GM19238 (cell line): ENCODE data around the gene PAK4.
"Not testable (repeated sequence)": the region's sequence is repeated elsewhere in the genome, so short reads cannot be mapped to it uniquely, and the experiment has no call there.

Source experiments
- DNase-seq: peaks from one replicate; pipeline ENCODE4 v3.0.0; 2011; ENCODE audit warnings: low spot score; ENCODE audit not compliant: insufficient read length

Gene PAK4

GRCh38 chr19:39100500-39101166 lies 25.0 kb upstream of the PAK4 start:
- DNase-seq: no peak

GRCh38 chr19:39103151-39103550 lies 22.4 kb upstream of the PAK4 start:
- DNase-seq: no peak

- DNase-seq: no peak
Observed at GRCh38 chr19:39104186-39104596, 21.4 kb upstream of the PAK4 start.

- no peak for DNase-seq
Observed at GRCh38 chr19:39106194-39106593, 19.4 kb upstream of the PAK4 start.

GRCh38 chr19:39109641-39110040 lies 15.9 kb upstream of the PAK4 start:
- no peak for DNase-seq

- peak; percentile 67 for DNase-seq
Observed at GRCh38 chr19:39110263-39110967, 15.2 kb upstream of the PAK4 start.

- DNase-seq: no peak
Observed at GRCh38 chr19:39111593-39112199, 13.9 kb upstream of the PAK4 start.

GRCh38 chr19:39112338-39112890 lies 13.2 kb upstream of the PAK4 start:
- no peak for DNase-seq

GRCh38 chr19:39113199-39113598 lies 12.4 kb upstream of the PAK4 start:
- DNase-seq: no peak

GRCh38 chr19:39115105-39115847 lies 10.3 kb upstream of the PAK4 start:
- no peak for DNase-seq

- not testable (repeated sequence) for DNase-seq
Observed at GRCh38 chr19:39117023-39117422, 8.6 kb upstream of the PAK4 start.

GRCh38 chr19:39119830-39120229 lies 5.8 kb upstream of the PAK4 start:
- no peak for DNase-seq

GRCh38 chr19:39122934-39123731 lies 2.5 kb upstream of the PAK4 start:
- no peak for DNase-seq

- DNase-seq: no peak
Observed at GRCh38 chr19:39124136-39124764, 1.3 kb upstream of the PAK4 start.

- DNase-seq: no peak
Observed at GRCh38 chr19:39125199-39125553, 410 bp upstream of the PAK4 start.

GRCh38 chr19:39126312-39127187 lies 964 bp downstream of the PAK4 start:
- DNase-seq: no peak

GRCh38 chr19:39127812-39128515 lies 2.4 kb downstream of the PAK4 start:
- no peak for DNase-seq

- no peak for DNase-seq
Observed at GRCh38 chr19:39128516-39129079, 3.0 kb downstream of the PAK4 start.

GRCh38 chr19:39129116-39129515 lies 3.5 kb downstream of the PAK4 start:
- no peak for DNase-seq
